Liver (tissue), 9 donors: Measurements from ENCODE around the gene TIMMDC1. TPM values are rescaled to one million over a fixed set of nuclear protein-coding genes. Genes with fewer than 3 reads are reported as not detected.

Experiments
- DNase-seq: peaks from one replicate; pipeline ENCODE4 v3.0.0-alpha.2; 2017; ENCODE audit warnings: low spot score
- H3K27ac ChIP-seq, 2 donors: one replicate each; pipeline ENCODE4 v1.7.0; 2013; ENCODE audit warnings: inconsistent platforms in 2 of 2, low read length in 2 of 2, control low read depth in 1 of 2, low read depth in 1 of 2, mild to moderate bottlenecking in 1 of 2
- H3K27me3 ChIP-seq, 4 donors: one replicate each; pipeline versions ENCODE4 v1.6.1 to v1.7.0; 2013; ENCODE audit warnings: low read length in 3 of 4, inconsistent platforms in 1 of 4, mild to moderate bottlenecking in 1 of 4, moderate library complexity in 1 of 4; ENCODE audit not compliant: control insufficient read depth in 4 of 4, insufficient read depth in 4 of 4
- H3K36me3 ChIP-seq, 4 donors: one replicate each; pipeline versions ENCODE4 v1.6.1 to v1.7.0; 2013; ENCODE audit warnings: low read length in 3 of 4, mild to moderate bottlenecking in 3 of 4, low read depth in 1 of 4, moderate library complexity in 1 of 4; ENCODE audit not compliant: control insufficient read depth in 4 of 4, insufficient read depth in 3 of 4
- H3K4me1 ChIP-seq, 4 donors: one replicate each; pipeline versions ENCODE4 v1.6.1 to v1.7.0; 2013; ENCODE audit warnings: low read length in 3 of 4, mild to moderate bottlenecking in 3 of 4, moderate library complexity in 1 of 4; ENCODE audit not compliant: control insufficient read depth in 4 of 4, insufficient read depth in 4 of 4
- H3K4me3 ChIP-seq, 3 donors: one replicate each; pipeline versions ENCODE4 v1.6.1 to v1.7.0; 2013; ENCODE audit warnings: low read length in 3 of 3, control low read depth in 1 of 3, low read depth in 1 of 3, mild to moderate bottlenecking in 1 of 3
- H3K9ac ChIP-seq, 2 donors: one replicate each; pipeline ENCODE4 v1.7.0; 2013; ENCODE audit warnings: low read length in 2 of 2, mild to moderate bottlenecking in 2 of 2, moderate library complexity in 2 of 2, control low read depth in 1 of 2, low read depth in 1 of 2
- H3K9me3 ChIP-seq, 4 donors: one replicate each; pipeline versions ENCODE4 v1.6.1 to v1.7.0; 2013; ENCODE audit warnings: low read length in 3 of 4; ENCODE audit not compliant: control insufficient read depth in 4 of 4
- EGR1 ChIP-seq, 2 donors: IDR thresholded peaks; 2 replicates each; pipeline ENCODE4 v1.6.1; 2016 to 2018; ENCODE audit warnings: antibody characterized with exemption in 2 of 2, low read depth in 2 of 2
- FOXA1 ChIP-seq: IDR thresholded peaks from 2 replicates; pipeline ENCODE4 v1.6.1; 2016; ENCODE audit warnings: antibody characterized with exemption
- GABPA ChIP-seq, 2 donors: IDR thresholded peaks in 1 of 2; conservative IDR thresholded peaks in 1 of 2; 2 replicates each; pipeline ENCODE4 v1.6.1; 2016; ENCODE audit warnings: antibody characterized with exemption in 2 of 2, mild to moderate bottlenecking in 1 of 2, moderate library complexity in 1 of 2
- HNF4A ChIP-seq, 2 donors: conservative IDR thresholded peaks; 2 replicates each; pipeline ENCODE4 v1.6.1; 2016; ENCODE audit warnings: antibody characterized with exemption in 2 of 2, mild to moderate bottlenecking in 2 of 2
- HNF4G ChIP-seq: IDR thresholded peaks from 2 replicates; pipeline ENCODE4 v1.6.1; 2016; ENCODE audit warnings: antibody characterized with exemption
- JUND ChIP-seq, 2 donors: IDR thresholded peaks; 2 replicates each; pipeline ENCODE4 v1.6.1; 2016; ENCODE audit warnings: antibody characterized with exemption in 2 of 2
- NR2F2 ChIP-seq: IDR thresholded peaks from 2 replicates; pipeline ENCODE4 v1.6.1; 2016; ENCODE audit warnings: antibody characterized with exemption
- RAD21 ChIP-seq, 2 donors: IDR thresholded peaks; 2 replicates each; pipeline ENCODE4 v1.6.1; 2016; ENCODE audit warnings: antibody characterized with exemption in 2 of 2, mild to moderate bottlenecking in 2 of 2
- RXRA ChIP-seq, 2 donors: IDR thresholded peaks; 2 replicates each; pipeline ENCODE4 v1.6.1; 2017 to 2018; ENCODE audit warnings: antibody characterized with exemption in 2 of 2, mild to moderate bottlenecking in 1 of 2
- SP1 ChIP-seq: IDR thresholded peaks from 2 replicates; pipeline ENCODE4 v1.6.1; 2018; ENCODE audit warnings: antibody characterized with exemption, mild to moderate bottlenecking
- TAF1 ChIP-seq: conservative IDR thresholded peaks from 2 replicates; pipeline ENCODE4 v1.6.1; 2016; ENCODE audit warnings: antibody characterized with exemption, mild to moderate bottlenecking
- YY1 ChIP-seq: IDR thresholded peaks from 2 replicates; pipeline ENCODE4 v1.6.1; 2016; ENCODE audit warnings: antibody characterized with exemption, mild to moderate bottlenecking
- WGBS: extraction: QIAGEN DNeasy Blood & Tissue Kit; methylation state at CpG from one replicate; pipeline ENCODE4 v1.1.7; 2013; 5-methylcytosine and 5-hydroxymethylcytosine counted together
- polyA plus RNA-seq, 2 donors: library from polyadenylated mRNA; stranded (reverse) in 1 of 2; unstranded in 1 of 2; fragments of 200-250 nt in 1 of 2; fragments of >200 nt in 1 of 2; fragmentation: Nextera tagmentation in 1 of 2; extraction: Ambion mirVana in 1 of 2; gene quantifications; one replicate each; pipeline versions ENCODE4 v1.2.1 to v1.2.3, GENCODE V29; 2013 to 2015
- total RNA-seq, 2 donors: library from RNA; depleted of rRNA; stranded (reverse); fragments of >200 nt; gene quantifications; one replicate each; pipeline ENCODE4 v1.2.3, GENCODE V29; 2014
- TF ChIP-seq, protein P1 (sequence below): IDR thresholded peaks from 2 replicates; pipeline ENCODE4 v1.6.1; 2016; ENCODE audit warnings: antibody characterized with exemption
- TF ChIP-seq, protein P2 (sequence below): IDR thresholded peaks from 2 replicates; pipeline ENCODE4 v1.6.1; 2016; ENCODE audit warnings: antibody characterized with exemption, mild to moderate bottlenecking
- TF ChIP-seq, protein P3 (sequence below): fragments of 150-350 bp; IDR thresholded peaks from 2 replicates; pipeline ENCODE4 v1.5.1; 2017; ENCODE audit warnings: improper control_type of control experiment, low read depth, low read length; ENCODE audit not compliant: missing input control
- TF ChIP-seq, protein P4 (sequence below): IDR thresholded peaks from 2 replicates; pipeline ENCODE4 v1.6.1; 2016; ENCODE audit warnings: antibody characterized with exemption
- donor health status: healthy.
- donor health status: healthy.
- donor health status: healthy.
- donor health status: healthy.
- donor health status: healthy.

TIMMDC1 gene
- total and polyA plus RNA-seq, 4 donors, result 25.4 to 54.2 (median 33.2) TPM

DNA sequence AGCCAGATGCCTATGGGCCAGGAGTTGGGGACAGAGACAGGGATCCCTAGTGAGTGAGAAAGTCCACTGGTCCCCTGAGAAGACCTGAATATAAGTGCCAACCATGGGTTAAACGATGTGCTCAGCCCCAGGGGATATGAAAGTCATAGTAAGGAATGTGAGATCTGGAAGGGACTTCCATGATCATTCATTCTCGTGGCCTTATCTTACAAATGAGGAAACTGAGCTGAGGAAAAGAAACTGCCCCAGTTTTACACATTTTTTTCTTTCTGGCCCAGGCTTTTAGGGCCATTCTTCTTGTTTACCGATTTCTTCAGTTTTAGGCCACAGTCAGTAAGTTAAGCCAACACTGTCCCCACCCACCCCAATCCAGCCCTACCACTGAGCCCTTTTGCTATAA, 50.0 kb downstream of the TIMMDC1 start:
- no peaks in the 10 kb centered on the region for H3K9me3 ChIP-seq
- WGBS, result 63% methylated on average over 3 of the region's 3 CpGs

DNA sequence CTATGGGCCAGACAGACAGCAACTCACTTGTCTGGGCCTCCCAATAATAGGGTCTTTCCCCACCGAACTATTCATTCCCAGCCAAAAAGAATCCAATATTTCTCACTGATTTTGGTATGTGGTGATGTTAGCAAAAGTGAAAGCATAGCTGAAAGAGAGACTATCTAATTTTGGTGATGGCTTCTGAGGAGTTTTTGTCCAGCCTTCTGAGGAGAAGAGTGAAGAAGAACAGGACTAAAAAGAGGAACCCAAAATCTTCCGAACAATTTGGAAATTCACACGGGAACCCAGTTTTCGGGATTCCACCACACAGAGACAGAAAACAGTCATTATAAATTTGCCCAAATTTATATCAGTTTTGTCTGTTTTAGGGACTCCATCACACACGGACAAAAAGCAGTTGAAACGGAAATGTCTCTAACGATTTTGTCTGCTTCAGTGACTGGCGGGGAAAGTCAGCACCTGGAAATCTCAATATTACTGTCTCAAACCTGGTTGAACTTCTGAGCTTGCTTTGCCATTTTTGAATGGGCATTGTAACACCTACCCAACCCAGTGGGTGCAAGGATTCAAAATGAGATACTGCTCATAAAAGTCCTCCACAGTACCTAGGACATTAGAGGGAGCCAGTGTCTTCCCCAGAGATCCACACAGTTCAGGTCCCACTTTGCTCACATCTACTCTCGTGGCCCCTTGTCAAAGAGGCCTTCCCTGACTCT, 52.0 kb downstream of the TIMMDC1 start:
- WGBS, result 93% methylated on average over 9 of the region's 9 CpGs
- no peak overlapping the region for H3K9ac ChIP-seq
- H3K4me3 ChIP-seq, result no peak overlapping the region
- H3K27ac ChIP-seq, result no peak overlapping the region
- H3K27me3 ChIP-seq, result no peaks in the 10 kb centered on the region
- TF ChIP-seq JUND (IDR thresholded peaks at IDR 0.05) (no peak), FOXA1 (no peak), EGR1 (IDR thresholded peaks at IDR 0.05; ENCODE audit: low read depth in 2 of 2) (no peak), YY1 (no peak), SP1 (no peak), HNF4A (conservative IDR thresholded peaks at IDR 0.05) (no peak), NR2F2 (no peak), TAF1 (no peak), RAD21 (IDR thresholded peaks at IDR 0.05) (no peak), RXRA (IDR thresholded peaks at IDR 0.05) (no peak)
- TF ChIP-seq, protein P1, sequence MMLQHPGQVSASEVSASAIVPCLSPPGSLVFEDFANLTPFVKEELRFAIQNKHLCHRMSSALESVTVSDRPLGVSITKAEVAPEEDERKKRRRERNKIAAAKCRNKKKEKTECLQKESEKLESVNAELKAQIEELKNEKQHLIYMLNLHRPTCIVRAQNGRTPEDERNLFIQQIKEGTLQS, result no peak
- TF ChIP-seq, protein P2, sequence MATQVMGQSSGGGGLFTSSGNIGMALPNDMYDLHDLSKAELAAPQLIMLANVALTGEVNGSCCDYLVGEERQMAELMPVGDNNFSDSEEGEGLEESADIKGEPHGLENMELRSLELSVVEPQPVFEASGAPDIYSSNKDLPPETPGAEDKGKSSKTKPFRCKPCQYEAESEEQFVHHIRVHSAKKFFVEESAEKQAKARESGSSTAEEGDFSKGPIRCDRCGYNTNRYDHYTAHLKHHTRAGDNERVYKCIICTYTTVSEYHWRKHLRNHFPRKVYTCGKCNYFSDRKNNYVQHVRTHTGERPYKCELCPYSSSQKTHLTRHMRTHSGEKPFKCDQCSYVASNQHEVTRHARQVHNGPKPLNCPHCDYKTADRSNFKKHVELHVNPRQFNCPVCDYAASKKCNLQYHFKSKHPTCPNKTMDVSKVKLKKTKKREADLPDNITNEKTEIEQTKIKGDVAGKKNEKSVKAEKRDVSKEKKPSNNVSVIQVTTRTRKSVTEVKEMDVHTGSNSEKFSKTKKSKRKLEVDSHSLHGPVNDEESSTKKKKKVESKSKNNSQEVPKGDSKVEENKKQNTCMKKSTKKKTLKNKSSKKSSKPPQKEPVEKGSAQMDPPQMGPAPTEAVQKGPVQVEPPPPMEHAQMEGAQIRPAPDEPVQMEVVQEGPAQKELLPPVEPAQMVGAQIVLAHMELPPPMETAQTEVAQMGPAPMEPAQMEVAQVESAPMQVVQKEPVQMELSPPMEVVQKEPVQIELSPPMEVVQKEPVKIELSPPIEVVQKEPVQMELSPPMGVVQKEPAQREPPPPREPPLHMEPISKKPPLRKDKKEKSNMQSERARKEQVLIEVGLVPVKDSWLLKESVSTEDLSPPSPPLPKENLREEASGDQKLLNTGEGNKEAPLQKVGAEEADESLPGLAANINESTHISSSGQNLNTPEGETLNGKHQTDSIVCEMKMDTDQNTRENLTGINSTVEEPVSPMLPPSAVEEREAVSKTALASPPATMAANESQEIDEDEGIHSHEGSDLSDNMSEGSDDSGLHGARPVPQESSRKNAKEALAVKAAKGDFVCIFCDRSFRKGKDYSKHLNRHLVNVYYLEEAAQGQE, result no peak
- no peaks in the 10 kb centered on the region for H3K9me3 ChIP-seq
- no peak for DNase-seq
- no peaks in the 10 kb centered on the region for H3K4me1 ChIP-seq
- H3K36me3 ChIP-seq, result no peaks in the 10 kb centered on the region

More for the DNA sequence above, 50.0 kb downstream of the TIMMDC1 start:
- Histone ChIP-seq H3K4me1 (no peaks in the 10 kb centered on the region), H3K36me3 (no peaks in the 10 kb centered on the region), H3K9ac (no peak overlapping the region), H3K27me3 (no peaks in the 10 kb centered on the region), H3K27ac (no peak overlapping the region), H3K4me3 (no peak overlapping the region)
- TF ChIP-seq TAF1 (no peak), NR2F2 (no peak)
- no peak for DNase-seq

DNA sequence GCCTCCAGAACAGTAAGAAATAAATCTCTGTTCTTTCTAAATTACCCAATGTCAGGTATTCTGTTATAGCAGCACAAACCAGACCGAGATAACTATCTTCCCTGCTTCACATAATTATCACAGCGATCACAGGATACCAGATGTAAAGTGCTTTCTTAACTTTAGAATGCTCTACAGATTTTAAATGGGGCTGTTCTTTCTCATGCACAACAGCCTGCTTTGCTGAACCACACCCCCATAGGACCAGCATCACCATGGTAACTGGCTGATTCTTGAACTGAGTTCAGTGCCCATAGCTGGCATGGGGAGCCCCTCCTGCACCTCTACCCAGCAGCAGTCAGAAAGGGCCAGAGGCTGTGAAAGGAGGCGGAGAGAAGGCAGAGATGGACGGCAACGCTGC, 53.3 kb downstream of the TIMMDC1 start:
- Histone ChIP-seq H3K27me3 (no peaks in the 10 kb centered on the region), H3K9ac (no peak overlapping the region), H3K27ac (no peak overlapping the region), H3K36me3 (no peaks in the 10 kb centered on the region), H3K4me1 (no peaks in the 10 kb centered on the region), H3K9me3 (no peaks in the 10 kb centered on the region), H3K4me3 (no peak overlapping the region)
- WGBS, result 91% methylated on average over 5 of the region's 5 CpGs
- no peak for TF ChIP-seq NR2F2
- no peak for TF ChIP-seq FOXA1
- TF ChIP-seq, protein P2, result no peak
- TF ChIP-seq JUND (IDR thresholded peaks at IDR 0.05), result no peak
- no peak for TF ChIP-seq GABPA (IDR thresholded peaks at IDR 0.05 in 1 of 2, conservative IDR thresholded peaks at IDR 0.05 in 1 of 2)
- TF ChIP-seq, protein P3, sequence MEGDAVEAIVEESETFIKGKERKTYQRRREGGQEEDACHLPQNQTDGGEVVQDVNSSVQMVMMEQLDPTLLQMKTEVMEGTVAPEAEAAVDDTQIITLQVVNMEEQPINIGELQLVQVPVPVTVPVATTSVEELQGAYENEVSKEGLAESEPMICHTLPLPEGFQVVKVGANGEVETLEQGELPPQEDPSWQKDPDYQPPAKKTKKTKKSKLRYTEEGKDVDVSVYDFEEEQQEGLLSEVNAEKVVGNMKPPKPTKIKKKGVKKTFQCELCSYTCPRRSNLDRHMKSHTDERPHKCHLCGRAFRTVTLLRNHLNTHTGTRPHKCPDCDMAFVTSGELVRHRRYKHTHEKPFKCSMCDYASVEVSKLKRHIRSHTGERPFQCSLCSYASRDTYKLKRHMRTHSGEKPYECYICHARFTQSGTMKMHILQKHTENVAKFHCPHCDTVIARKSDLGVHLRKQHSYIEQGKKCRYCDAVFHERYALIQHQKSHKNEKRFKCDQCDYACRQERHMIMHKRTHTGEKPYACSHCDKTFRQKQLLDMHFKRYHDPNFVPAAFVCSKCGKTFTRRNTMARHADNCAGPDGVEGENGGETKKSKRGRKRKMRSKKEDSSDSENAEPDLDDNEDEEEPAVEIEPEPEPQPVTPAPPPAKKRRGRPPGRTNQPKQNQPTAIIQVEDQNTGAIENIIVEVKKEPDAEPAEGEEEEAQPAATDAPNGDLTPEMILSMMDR, result no peak
- TF ChIP-seq RXRA (IDR thresholded peaks at IDR 0.05), result no peak
- TF ChIP-seq HNF4G, result no peak
- no peak for TF ChIP-seq EGR1 (IDR thresholded peaks at IDR 0.05; ENCODE audit: low read depth in 2 of 2)
- TF ChIP-seq, protein P4, sequence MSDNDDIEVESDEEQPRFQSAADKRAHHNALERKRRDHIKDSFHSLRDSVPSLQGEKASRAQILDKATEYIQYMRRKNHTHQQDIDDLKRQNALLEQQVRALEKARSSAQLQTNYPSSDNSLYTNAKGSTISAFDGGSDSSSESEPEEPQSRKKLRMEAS, result no peak
- no peak for TF ChIP-seq YY1
- TF ChIP-seq TAF1, result no peak
- DNase-seq, result no peak
